ENCODE data around the gene HTRA3. TPM values are rescaled to one million over a fixed set of nuclear protein-coding genes. Genes with fewer than 3 reads are reported as not detected.

Gene HTRA3
- total RNA-seq, 2 donors from 2014 or later: 52.6 to 55.5 TPM

DNA sequence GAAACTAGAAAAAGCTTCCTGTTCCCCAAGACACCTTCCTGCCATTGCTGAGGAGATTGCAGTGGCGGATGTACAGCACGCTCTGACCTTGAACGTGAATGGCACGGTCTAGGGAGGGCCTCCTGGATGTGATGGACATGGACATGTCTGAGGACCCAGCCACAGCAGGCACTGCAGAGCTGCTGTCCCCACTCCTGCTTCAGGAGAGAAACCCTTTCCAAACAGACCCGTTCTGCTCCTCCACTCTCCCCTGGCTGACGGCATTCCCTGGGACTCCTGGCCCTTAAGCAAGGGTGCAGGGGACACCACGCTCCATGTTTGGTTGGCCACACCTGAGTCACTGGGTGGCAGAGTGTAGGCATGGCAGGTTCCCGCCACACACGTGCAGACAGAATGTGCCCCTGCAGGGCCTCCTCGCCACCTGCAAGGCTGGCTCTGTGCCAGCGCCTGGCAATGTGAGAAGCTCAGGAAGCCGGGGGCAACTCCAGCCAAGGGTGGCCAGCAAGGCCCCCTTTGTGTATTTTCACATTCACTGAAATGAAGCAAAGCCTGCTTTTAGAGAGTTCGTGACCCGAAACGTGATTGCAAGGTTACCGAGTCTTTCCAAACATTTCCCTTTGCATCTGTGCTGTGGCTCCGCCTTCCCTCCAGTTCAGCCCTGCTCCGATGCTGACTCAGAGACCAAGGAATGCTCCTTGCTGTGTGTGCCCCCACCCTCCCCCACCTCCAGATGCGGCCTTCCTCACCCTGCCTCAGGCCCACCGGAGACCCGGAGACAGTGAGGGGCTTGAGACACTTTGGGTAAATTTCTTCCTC lies 46.1 kb downstream of the HTRA3 start:
- H3K4me1 ChIP-seq (ENCODE audit: control insufficient read depth in 1 of 2, low read depth in 2 of 2): peaks cover 12 to 31% of the 10 kb centered on the region in 2 donors
- no peak for DNase-seq (ENCODE audit: low spot score)
- no peak for ATAC-seq (ENCODE audit: insufficient number of reproducible peaks, low FRiP score, low read depth)
- TF ChIP-seq CTCF (IDR thresholded peaks at IDR 0.05): no peak
- H3K36me3 ChIP-seq: no peaks in the 10 kb centered on the region
- no peak overlapping the region for H3K27ac ChIP-seq
- H3K27me3 ChIP-seq (replicated peaks; ENCODE audit: insufficient read depth): no peaks in the 10 kb centered on the region
- H3K9me3 ChIP-seq: no peaks in the 10 kb centered on the region
- peak overlapping the region; percentile 53 for H3K4me3 ChIP-seq

DNA sequence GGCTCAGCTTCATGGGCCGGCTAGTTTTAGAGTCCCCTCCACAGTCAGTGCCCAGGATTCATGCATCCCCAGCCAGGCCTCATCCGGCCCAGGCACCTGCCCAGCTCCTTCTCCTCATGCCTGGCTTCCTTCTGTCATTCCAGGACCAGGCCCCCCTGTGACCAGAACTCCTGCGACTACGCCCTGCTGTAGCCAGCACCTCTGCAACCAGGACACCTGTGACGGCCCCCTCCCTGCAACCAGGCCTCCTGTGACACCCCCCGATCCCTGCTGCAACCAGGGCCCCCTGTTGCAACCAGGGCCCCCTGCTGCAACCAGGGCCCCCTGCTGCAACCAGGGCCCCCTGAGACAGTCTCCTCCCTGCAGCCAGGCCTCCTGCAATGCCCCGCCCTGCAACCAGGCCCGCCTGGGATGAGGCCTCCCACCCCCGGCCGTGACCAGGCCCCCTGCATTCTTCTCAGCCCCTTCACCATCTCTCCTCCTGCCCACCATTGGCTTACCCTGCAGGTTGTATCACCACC lies 46.8 kb downstream of the HTRA3 start:
- Histone ChIP-seq H3K36me3 (no peaks in the 10 kb centered on the region), H3K27ac (no peak overlapping the region), H3K4me3 (no peak overlapping the region), H3K9me3 (no peaks in the 10 kb centered on the region), H3K4me1 (ENCODE audit: control insufficient read depth in 1 of 2, low read depth in 2 of 2) (peaks cover 12 to 31% of the 10 kb centered on the region in 2 donors), H3K27me3 (replicated peaks; ENCODE audit: insufficient read depth) (no peaks in the 10 kb centered on the region)
- DNase-seq (ENCODE audit: low spot score) (no peak), ATAC-seq (ENCODE audit: insufficient number of reproducible peaks, low FRiP score, low read depth) (no peak)
- no peak for TF ChIP-seq CTCF (IDR thresholded peaks at IDR 0.05)

DNA sequence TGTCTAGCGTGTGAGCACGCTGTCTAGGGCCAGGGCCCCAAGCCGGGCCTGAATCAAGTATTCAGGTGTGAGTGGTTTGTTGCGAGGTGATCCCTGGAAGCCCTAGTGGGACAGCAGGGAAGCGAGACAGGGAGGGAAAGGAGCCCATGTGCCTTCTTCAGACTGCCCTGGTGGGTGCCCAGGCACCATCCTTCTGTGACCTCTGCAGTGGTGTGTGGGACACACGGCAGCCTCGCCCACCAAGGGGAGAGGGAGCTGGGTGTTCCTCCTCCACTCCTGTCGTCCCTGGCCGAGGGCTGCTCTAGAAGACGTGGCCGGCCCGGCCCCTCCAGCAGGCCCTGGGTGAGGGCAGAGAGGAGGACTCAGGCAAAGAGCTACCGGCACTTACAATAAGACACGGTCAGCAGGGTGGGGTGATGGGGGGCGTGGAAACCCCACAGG lies 47.4 kb downstream of the HTRA3 start:
- no peaks in the 10 kb centered on the region for H3K27me3 ChIP-seq (replicated peaks; ENCODE audit: insufficient read depth)
- TF ChIP-seq CTCF (IDR thresholded peaks at IDR 0.05): no peak
- no peak for DNase-seq (ENCODE audit: low spot score)
- ATAC-seq (ENCODE audit: insufficient number of reproducible peaks, low FRiP score, low read depth): no peak
- H3K36me3 ChIP-seq: no peaks in the 10 kb centered on the region
- no peaks in the 10 kb centered on the region for H3K9me3 ChIP-seq
- H3K4me3 ChIP-seq: no peak overlapping the region
- H3K4me1 ChIP-seq (ENCODE audit: control insufficient read depth in 1 of 2, low read depth in 2 of 2): peaks cover 12 to 31% of the 10 kb centered on the region in 2 donors
- no peak overlapping the region for H3K27ac ChIP-seq

DNA sequence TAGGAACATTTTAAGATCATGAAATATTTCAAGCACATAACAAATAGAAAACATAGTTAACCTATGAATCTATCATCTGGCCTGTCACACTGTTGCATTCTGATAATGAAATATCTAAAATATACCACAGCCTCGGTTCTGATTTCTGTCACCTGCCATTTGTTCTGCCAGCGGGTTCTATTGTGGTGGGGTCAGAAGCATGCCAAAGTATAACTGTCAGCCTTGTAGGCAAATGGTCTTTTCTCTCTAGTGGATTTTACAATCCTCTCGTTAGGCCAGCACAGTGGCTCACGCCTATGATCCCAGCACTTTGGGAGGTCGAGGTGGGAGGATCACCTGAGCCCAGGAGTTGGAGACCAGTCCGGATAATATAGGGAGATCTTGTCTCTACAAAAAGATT lies 47.9 kb downstream of the HTRA3 start:
- no peak for DNase-seq (ENCODE audit: low spot score)
- ATAC-seq (ENCODE audit: insufficient number of reproducible peaks, low FRiP score, low read depth): no peak
- no peaks in the 10 kb centered on the region for H3K36me3 ChIP-seq
- no peaks in the 10 kb centered on the region for H3K27me3 ChIP-seq (replicated peaks; ENCODE audit: insufficient read depth)
- H3K4me3 ChIP-seq: no peak overlapping the region
- no peak for TF ChIP-seq CTCF (IDR thresholded peaks at IDR 0.05)
- H3K27ac ChIP-seq: no peak overlapping the region
- peaks cover 12 to 31% of the 10 kb centered on the region in 2 donors for H3K4me1 ChIP-seq (ENCODE audit: control insufficient read depth in 1 of 2, low read depth in 2 of 2)
- H3K9me3 ChIP-seq: no peaks in the 10 kb centered on the region

DNA sequence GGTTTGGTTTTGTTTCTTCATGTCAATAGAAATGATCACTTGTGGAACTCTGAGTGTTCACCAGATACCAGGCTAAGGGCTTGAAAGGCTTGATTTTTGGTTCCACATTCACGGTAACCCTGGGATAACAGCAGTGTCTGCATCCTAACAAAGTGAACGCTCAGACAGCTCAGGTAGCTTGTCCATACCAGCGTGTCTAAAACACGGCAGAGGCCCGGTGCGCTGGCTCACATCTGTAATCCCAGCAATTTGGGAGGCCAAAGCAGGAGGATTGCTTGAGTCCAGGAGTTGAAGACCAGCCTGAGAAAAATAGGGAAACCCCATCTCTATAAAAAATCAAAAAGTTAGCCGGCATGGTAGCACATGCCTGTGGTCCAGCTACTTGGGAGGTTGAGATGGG lies 49.0 kb downstream of the HTRA3 start:
- H3K36me3 ChIP-seq: no peaks in the 10 kb centered on the region
- TF ChIP-seq CTCF (IDR thresholded peaks at IDR 0.05): no peak
- no peaks in the 10 kb centered on the region for H3K27me3 ChIP-seq (replicated peaks; ENCODE audit: insufficient read depth)
- no peak for DNase-seq (ENCODE audit: low spot score)
- no peaks in the 10 kb centered on the region for H3K9me3 ChIP-seq
- H3K4me3 ChIP-seq: no peak overlapping the region
- H3K27ac ChIP-seq: no peak overlapping the region
- no peak for ATAC-seq (ENCODE audit: insufficient number of reproducible peaks, low FRiP score, low read depth)
- H3K4me1 ChIP-seq (ENCODE audit: control insufficient read depth in 1 of 2, low read depth in 2 of 2): peaks cover 12 to 31% of the 10 kb centered on the region in 2 donors

Data from thoracic aorta (tissue), 2 donors.